Measurements from ENCODE around the gene SDCBP2.
"Not testable (repeated sequence)": the region's sequence is repeated elsewhere in the genome, so short reads cannot be mapped to it uniquely, and the experiment has no call there.

Gene SDCBP2

DNA sequence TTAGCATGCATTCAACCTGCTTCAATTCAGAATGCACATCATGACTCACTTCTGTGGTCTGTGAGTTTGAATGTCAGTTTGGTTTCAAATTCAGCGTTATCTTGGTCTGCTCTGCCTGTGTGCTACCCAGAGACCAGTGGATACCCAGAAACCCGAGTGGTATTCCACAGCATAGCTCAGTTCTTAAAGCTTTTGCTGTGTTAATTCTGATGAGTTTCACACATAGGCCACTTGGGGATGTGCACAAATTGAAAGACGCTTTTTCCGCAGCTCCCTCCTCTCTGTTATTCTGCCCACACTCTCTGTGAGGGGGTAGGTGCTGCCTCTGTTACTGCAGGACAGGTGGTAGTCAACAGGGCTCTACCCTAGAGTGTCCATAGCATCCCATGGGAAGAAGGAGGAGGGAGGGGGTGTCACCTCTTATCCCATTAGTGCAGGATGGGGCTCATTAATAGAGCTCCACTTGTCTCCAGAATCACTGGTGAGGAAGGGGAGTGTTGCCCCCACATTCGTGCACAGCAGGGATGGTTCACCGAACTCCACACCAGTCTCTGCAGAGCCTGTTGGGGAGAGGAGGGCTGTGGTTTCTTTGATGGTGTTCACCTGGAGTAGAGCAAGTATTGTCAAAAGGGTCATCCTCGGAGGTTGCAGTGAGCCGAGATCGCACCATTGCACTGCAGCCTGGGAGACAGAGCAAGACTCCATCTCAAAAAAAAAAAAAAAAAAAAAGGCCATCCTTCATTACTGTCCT, 29.2 kb upstream of the SDCBP2 start:
- DNase-seq (ENCODE audit: low spot score), result no peak

DNA sequence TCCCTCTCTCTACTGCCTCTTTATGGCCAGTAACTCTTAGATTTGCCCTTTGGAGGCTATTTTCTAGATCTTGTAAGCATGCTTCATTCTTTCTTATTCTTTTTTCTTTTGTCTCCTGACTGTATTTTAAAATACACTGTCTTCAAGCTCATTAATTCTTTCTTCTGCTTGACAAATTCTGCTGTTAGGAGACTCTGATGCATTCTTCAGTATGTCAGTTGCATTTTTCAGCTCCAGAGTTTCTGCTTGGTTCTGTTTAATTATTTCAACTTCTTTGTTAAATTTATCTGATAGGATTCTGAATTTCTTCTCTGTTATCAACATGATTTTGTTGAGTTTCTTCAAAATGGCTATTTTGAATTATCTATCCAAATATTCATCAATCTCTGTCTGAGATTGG, 25.0 kb upstream of the SDCBP2 start:
- no peak for DNase-seq (ENCODE audit: low spot score)

DNA sequence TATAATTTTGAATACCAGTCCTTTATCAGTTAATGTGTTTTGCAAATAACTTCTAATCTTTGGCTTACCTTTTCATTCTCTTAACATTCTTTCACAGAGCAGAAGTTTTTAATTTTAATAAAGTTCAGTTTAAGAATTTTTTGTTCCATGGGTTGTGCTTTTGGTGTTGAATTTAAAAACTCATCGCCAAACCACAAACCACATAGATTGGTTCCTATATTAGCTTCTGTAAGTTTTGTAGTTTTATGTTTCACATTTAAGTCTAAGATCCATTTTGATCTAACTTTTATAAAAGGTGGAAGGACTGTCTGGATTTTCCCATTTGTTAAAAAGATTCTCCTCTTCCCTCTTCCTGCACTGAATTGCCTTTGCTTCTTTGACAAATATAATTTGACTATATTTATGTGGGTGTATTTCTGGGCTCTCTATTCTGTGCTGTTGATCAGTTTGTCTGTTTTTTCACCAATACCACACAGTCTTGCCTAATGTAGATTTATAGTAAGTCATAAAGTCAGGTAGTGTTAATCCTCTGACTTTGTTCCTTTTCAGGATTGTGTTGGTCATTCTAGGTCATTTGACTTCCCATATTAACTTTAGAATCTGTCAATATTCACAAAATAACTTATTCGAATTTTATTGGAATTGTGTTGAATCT, 17.5 kb upstream of the SDCBP2 start:
- no peak for DNase-seq (ENCODE audit: low spot score)

DNA sequence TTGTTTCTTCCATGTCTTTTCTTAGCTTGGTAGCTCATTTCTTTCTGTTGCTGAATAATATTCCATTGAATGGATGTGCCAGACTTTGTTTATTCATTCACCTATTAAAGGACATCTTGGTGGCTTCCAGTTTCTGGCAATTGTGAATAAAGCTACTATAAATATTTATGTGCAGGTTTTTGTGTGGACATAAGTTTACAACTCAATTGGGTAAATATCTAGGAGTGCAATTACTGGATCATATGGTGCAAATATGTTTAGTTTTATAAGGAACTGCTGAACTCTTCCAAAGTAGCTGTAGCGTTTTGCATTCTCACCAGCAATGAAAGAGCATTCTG, 16.8 kb upstream of the SDCBP2 start:
- DNase-seq (ENCODE audit: low spot score), result no peak

DNA sequence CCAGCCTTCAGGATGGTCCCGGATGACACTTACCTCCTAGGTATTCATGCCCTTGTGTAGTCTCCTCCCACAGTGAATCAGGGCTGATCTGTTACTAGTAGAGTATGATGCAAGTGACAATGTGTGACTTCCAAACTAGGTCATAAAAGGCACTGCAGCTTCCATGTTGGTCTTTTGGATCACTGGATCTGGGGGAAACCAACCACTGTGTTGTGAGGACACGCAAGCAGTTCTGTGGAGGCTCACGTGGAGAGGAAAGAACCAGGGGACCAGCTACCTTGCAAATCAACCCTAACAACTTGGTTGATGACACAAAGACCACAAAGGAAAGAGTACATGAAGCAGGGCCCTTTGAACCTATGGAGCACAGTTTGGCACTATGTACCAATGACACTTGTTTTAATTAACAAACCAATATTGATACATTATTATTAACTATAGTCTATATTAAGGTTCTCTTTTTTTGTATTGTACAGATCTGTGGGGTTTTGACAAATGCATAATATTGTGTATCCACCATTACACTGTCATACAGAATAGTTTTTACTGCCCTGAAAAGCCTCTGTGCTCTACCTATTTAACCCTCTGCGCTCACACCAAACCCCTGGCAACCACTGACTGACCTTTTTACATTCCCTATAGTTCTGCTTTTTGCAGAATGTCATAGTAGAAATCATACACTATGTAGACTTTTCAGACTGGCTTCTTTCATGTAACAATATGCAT, 16.3 kb upstream of the SDCBP2 start:
- no peak for DNase-seq (ENCODE audit: low spot score)

DNA sequence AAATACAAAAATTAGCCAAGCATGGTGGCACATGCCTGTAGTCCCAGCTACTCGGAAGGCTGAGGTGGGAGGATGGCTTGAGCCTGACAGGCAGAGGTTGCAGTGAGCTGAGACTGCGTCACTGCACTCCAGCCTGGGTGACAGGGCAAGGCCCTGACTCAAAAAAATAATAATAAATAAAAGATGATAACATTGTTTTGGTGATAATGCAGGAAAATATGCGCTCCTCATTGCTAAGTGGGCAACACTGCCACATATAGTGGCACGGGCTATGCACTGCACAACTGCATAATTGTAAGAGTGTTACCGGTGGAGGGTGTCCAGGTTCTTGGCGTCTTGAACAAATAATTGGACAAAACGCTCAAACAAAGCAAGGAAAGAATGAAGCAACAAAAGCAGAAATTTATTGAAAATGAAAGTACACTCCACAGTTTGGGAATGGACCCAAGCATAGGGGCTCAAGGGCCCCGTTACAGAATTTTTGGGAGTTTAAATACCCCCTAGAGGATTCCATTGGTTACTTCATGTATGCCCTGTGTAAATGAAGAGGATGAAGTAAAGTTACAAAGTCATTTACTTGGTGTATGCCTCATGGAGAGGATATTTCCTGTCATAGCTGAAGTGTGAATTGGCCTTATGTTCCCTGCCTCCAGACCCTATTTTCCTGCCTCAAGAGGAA, 14.6 kb upstream of the SDCBP2 start:
- DNase-seq (ENCODE audit: low spot score), result not testable (repeated sequence)

DNA sequence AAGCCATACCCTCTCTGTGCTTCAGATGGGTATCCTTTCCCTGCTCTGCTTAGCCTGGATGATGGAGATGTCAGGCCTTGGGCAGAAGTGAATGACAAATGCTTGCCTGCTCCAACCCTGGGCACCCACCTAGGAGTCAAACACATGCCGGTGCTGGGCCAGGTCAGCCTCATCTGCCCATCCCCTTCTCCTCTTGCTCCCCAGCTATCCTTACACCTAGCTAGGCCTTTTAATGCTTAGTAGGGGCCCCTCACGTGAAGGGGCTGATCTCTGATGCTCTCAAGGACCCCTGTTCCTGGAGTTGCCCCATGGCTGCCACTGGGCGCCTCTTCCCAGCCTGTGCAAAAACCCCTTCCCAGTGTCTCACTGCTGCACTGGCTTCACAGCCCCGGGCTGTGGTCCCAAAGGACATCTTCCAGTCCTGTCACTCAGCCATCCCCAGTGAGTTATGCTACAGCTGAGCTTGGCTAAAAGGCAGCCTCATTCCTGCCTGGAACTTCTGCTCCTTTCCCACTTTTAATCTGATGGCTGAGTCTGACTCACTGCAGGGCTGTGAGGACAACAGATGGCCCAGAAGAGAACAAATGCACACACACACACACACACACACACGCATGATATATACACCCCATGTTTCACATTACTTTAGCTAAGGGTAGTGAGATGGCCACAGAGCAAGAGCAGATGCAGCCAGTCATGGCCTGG, 12.8 kb upstream of the SDCBP2 start:
- no peak for DNase-seq (ENCODE audit: low spot score)

DNA sequence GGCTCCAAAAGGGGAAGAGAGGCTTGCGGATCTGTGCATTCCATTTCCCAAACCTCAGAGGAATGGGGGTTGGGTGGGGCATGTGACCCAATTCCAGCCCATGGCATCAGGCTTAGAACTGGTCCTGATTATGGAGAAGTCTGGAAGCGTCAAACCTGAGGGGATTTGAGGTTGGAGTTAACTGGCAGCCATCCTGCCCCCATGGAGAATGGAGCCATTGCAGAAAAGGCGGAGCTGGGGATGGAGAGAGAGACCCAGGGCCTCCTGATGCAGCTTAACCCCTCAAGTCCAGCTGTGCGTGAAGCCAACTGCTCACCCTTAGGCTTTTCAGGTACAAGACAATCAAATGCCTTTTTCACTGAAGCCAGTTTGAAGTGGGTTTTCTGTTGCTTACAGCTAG, 9.9 kb upstream of the SDCBP2 start:
- DNase-seq (ENCODE audit: low spot score), result no peak

DNA sequence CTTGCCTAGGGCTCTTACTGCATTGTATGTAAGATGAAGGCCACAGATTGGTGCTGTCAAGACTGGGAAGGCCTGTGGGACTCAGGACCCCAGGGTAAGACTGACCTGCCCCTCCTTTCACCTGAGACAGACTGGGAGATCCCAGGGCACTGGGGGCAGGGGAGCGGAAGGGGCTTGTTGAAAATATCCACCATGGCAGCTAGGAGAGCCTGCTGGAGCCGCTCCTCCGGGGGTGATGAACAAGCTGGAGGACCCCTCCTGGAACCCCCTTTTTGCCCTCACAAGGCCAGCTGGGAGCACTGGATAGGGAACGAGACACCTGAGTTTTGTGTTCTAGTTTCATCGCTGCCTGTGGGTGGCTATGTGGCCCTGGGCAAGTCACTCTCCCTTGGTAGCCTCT, 9.2 kb upstream of the SDCBP2 start:
- no peak for DNase-seq (ENCODE audit: low spot score)

DNA sequence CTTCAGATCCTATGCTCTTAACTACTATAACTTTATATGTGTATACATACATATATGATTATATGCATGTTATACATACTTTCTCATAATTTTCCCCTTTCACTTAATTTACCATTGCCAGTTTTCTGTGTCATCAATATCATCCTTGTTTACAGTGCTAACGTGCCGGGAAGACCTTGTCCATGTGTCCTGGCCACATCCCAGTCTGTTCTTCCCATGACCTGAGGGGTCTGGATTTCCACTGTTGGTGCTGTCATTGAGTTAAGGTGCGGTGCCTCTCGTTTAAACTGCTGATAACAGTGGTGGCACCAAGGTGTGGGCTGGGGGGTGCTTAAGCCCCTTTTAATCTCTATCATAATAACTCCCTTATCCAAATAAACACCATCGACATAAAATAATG, 8.5 kb upstream of the SDCBP2 start:
- no peak for DNase-seq (ENCODE audit: low spot score)

DNA sequence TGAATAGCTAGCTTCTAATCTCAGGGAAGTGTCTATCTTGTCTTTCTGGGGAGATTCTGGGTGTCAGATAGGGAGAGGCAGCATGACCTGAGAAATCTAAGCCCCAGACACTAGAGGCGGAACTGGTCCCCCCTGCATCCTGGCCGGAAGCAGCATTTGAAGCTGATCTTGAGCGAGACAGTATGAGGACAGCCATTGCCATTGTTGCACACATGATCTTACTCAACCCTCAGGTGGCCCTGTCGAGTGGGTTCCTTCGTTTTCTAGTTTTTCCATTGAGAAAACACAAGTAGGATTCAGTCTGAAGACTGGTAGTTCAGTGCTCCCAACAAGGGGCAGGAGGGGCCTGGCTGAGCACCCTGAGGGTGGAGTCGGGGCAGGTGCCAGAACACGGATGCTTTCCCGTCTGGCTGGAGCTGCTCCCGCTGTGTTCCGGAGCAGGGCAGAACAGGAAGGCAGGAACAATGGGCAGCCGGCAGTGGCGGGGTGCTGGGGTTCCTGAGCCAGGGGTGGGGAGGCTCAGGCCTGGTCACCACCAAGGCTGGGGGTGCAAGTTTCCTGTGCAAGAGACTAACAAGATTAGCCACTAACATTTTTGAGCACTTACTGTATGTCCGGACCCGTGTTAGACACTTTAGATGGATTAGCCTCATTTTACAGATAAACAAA, 7.9 kb upstream of the SDCBP2 start:
- DNase-seq (ENCODE audit: low spot score), result no peak

DNA sequence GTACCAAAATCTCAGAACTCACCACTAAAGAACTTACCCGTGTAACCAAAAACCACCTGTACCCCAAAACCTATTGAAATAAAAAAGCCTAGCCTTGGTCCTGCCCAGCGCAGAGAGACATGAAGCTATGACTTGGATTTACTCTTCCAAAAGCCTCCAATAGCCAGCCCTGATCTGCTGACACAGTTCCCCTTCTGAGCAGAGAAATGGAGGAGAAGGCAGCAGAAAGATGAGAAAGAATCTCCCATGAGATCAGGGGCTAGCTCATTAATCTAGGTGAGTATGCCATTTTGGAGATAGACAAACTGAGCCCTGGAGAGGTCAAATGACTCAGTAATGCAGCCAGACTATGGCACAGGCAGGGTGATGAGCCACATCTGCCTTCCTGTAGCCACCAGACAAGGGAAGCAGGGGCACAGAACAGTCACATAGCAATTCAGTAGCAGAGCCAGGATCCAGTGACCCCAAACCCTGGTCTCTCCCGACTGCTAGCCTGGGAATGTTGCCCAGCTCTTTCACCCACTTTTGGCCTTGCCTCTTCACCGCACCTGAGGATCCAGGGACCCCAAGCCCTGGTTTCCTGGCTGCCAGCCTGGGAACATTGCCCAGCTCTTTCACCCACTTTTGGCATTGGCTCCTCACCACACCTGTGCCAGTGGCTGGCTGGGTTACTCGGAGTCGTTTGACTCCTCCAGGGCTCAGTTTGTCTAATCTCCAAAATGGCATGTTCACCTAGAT, 7.2 kb upstream of the SDCBP2 start:
- DNase-seq (ENCODE audit: low spot score), result no peak

DNA sequence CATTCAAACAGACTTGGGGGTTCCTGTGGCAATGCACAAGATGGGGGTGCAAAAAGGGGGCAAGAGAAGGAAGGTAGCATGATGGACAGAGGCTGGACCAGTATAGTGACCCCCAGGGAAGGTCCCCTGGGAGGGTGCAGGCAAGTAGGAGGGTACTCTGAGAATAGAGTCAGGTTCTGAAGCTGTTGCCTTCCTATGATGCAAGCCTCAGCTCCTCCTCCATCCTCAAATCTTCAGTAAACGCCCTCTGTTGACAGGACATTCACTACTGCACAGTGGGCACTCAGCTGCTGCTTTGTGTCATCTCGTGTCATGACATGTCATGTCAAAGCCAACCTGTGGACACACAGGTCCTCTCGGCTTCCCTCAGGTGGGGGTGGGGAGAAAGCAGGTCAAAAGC, 5.8 kb upstream of the SDCBP2 start:
- DNase-seq (ENCODE audit: low spot score), result peak; percentile 56

DNA sequence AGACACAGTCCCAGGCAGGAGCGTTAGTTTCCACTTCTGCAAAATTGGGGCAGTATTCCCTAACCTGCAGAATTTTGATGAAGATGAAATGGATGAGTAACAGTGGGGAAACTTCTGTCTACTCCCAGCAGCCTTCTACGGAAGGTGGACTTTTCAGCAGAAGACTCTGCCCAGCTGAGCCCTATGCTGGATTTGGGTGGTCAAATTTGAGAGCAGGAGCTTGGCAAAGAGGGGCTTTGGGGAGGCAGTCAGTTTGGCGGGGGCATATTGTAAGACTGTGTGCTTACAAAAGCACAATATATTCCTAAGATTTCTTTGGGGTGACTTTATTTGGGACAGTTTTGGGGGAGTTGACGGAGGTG, 5.4 kb upstream of the SDCBP2 start:
- DNase-seq (ENCODE audit: low spot score), result no peak

DNA sequence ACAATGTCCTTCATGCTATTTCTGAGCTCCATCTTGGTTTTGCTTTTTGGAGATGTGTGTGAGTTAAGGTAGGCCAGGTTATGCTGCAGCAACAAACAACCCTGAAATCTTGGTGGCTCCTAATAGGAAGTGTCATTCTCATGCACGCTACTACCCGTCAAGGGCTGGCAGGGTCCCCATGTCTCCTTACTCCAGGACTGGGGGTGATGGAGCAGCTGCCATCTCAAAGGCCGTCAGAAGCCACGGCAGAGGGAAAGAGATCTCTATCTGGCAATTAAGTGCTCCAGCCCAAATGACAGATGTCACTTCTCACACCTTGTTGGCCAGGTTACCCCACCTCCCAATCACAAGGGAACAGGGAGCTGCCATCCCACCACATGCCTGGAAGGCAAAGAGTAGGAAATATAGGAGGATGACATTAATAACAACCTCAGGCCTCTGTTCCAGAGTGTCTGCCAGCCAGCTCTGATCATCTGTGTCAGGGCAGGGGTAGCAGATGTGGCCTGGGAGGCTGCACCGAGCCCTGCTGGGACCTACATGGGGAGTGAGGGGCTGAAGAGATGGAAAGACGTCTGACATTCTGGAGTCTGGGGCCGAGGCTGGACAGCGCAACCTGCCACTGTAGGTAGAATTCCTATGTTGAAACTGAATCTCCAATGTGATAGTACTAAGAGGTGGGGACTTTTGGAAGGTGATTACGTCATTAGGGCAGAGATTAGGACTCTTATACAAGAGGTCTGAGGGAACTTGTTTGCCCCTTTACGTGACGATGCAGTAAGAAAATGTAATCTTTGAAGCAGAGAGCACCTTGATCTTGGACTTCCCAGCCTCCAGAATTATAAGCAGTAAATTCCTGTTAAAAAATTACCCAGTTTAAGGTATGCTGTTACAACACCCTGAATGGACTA, 4.8 kb upstream of the SDCBP2 start:
- no peak for DNase-seq (ENCODE audit: low spot score)

DNA sequence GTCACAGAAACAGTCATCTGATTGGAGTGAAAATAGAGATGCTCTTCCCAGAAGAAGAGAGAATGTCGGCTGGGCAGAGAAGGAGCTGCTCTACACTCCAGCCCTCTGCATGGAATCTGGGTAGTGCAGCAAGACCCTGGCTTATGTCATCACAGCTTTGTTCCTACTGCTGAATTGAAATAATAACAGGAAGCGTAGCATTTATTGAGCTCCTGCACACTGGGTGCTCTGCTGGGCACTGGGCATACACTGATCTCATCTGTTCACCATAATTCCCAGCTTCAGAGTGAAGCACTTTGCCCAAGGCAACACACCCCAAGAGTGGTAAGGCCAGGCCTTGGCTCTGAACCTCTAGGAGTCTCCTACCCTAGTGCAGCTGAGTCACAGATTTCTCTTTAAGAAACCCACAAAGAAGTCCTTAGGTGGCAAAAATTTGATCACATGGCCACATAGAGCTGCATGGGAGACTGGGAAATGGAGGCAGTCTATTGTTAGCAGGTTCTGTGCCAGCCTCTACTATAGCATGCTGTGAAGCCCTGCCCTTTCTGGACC, 3.9 kb upstream of the SDCBP2 start:
- DNase-seq (ENCODE audit: low spot score), result no peak

DNA sequence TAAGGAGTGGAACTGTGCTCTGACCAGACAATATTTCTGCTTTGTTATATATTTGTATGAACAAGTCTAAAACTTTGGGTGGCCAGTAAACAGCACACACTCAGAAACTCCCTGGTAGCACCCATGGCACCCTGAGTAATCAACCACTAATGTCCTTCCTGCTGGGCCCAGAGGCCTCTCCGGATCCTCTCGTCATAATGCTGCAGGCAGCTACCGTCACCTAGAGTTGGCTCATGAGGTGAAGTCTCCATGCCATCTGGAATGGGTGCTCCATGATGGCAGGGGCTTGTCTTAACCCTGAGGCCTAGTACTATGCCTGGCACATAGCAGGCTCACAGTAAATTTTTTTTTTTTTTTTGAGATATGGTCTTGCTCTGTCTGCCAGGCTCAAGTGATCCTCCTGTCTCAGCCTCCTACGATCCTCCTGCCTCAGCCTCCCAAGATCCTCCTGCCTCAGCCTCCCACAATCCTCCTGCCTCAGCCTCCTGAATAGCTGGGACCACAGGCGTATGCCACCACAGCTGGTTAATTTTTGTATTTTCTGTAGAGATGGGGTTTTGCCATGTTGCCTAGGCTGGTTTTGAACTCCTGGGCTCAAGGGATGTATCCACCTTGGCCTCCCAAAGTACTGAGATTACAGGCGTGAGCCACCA, 3.0 kb upstream of the SDCBP2 start:
- no peak for DNase-seq (ENCODE audit: low spot score)

DNA sequence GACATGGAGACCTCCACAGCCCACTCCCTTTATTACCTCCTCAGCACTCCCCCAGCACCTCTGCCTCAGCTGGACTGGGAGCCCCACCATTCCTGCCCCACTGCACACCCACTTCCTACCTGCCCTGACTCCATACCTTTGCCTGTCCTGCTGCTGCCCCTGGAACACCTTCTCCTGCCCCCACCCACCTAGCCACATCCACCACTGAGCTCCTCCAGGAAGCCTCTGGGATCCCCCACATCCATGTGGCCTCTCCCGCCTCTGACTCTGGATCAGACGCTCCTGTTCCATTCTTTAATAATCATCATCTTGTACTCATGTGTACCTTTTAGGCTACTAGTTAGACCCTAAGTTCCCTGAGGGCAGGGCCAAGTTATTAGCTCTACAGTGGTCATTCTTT, 2.2 kb upstream of the SDCBP2 start:
- DNase-seq (ENCODE audit: low spot score), result no peak
